Keratinocyte (primary cell): ENCODE measurements around the gene RAB3A. TPM values are rescaled to one million over a fixed set of nuclear protein-coding genes. Genes with fewer than 3 reads are reported as not detected.

Experiments
- DNase-seq: peaks from one replicate; pipeline ENCODE4 v3.0.0-alpha.2; 2011; ENCODE audit warnings: low read depth, missing footprints, low spot score
- FAIRE-seq: peaks from 2 replicates; lab custom pipeline; 2011; peaks lifted over from hg19 to GRCh38; lab: Jason Lieb, UNC
- H2AFZ ChIP-seq: 2 replicates; pipeline ENCODE4 v1.6.0; 2012; ENCODE audit warnings: low read length, control low read depth, inconsistent platforms; ENCODE audit not compliant: control insufficient read depth
- H3K27ac ChIP-seq: 2 replicates; pipeline ENCODE4 v1.5.1; 2011; ENCODE audit warnings: low read length; ENCODE audit not compliant: control insufficient read depth, insufficient read depth
- H3K27me3 ChIP-seq: 3 replicates; pipeline ENCODE4 v1.6.0; 2011; ENCODE audit warnings: low read length; ENCODE audit not compliant: control insufficient read depth, insufficient read depth; ENCODE audit errors: extremely low read depth
- H3K36me3 ChIP-seq, 2 experiments: 2 replicates in 1 of 2; 3 replicates in 1 of 2; pipeline ENCODE4 v1.5.1; 2011; ENCODE audit warnings: low read length in 2 of 2, mild to moderate bottlenecking in 1 of 2; ENCODE audit not compliant: control insufficient read depth in 2 of 2, insufficient read depth in 2 of 2; ENCODE audit errors: extremely low read depth in 1 of 2
- H3K4me1 ChIP-seq: 3 replicates; pipeline ENCODE4 v1.5.1; 2011; ENCODE audit warnings: low read length; ENCODE audit not compliant: control insufficient read depth, insufficient read depth; ENCODE audit errors: extremely low read depth
- H3K4me2 ChIP-seq: 3 replicates; pipeline ENCODE4 v1.6.0; 2011; ENCODE audit warnings: low read depth, low read length; ENCODE audit not compliant: control insufficient read depth, insufficient read depth; ENCODE audit errors: extremely low read depth
- H3K4me3 ChIP-seq, 3 experiments: fragments of 200-600 bp in 1 of 3; sonication (generic) in 1 of 3; 2 replicates in 2 of 3; 3 replicates in 1 of 3; pipeline ENCODE4 v1.5.1; 2011 to 2016; ENCODE audit warnings: low read length in 3 of 3, mild to moderate bottlenecking in 3 of 3, control low read depth in 2 of 3, inconsistent platforms in 1 of 3, low read depth in 1 of 3, mixed read lengths in 1 of 3, mixed run types in 1 of 3, moderate library complexity in 1 of 3; ENCODE audit not compliant: control insufficient read depth in 2 of 3, insufficient read depth in 2 of 3; ENCODE audit errors: extremely low read depth in 1 of 3
- H3K79me2 ChIP-seq: 2 replicates; pipeline ENCODE4 v1.6.0; 2012; ENCODE audit warnings: low read length; ENCODE audit not compliant: control insufficient read depth, insufficient read depth
- H3K9ac ChIP-seq: 3 replicates; pipeline ENCODE4 v1.6.0; 2011; ENCODE audit warnings: low read length; ENCODE audit not compliant: control insufficient read depth, insufficient read depth; ENCODE audit errors: extremely low read depth
- H3K9me1 ChIP-seq: 3 replicates; pipeline ENCODE4 v1.6.0; 2011; ENCODE audit warnings: low read length; ENCODE audit not compliant: control insufficient read depth, insufficient read depth; ENCODE audit errors: extremely low read depth
- H3K9me3 ChIP-seq: 2 replicates; pipeline ENCODE4 v1.5.1; 2012; ENCODE audit warnings: low read depth, low read length; ENCODE audit not compliant: control insufficient read depth
- H4K20me1 ChIP-seq: 3 replicates; pipeline ENCODE4 v1.6.0; 2011; ENCODE audit warnings: low read length; ENCODE audit not compliant: control insufficient read depth, insufficient read depth; ENCODE audit errors: extremely low read depth
- CTCF ChIP-seq, 3 experiments: IDR thresholded peaks in 1 of 3; conservative IDR thresholded peaks in 1 of 3; optimal IDR thresholded peaks in 1 of 3; 2 replicates in 2 of 3; 3 replicates in 1 of 3; pipeline versions ENCODE3 to v1.5.1; 2011; ENCODE audit warnings: low read length in 3 of 3, mild to moderate bottlenecking in 3 of 3, moderate library complexity in 2 of 3, control low read depth in 1 of 3, inconsistent platforms in 1 of 3; ENCODE audit not compliant: insufficient read depth in 2 of 3; ENCODE audit errors: extremely low read depth in 1 of 3
- EZH2 ChIP-seq: IDR thresholded peaks from one replicate; pipeline ENCODE4 v1.6.1; 2012; ENCODE audit warnings: inconsistent platforms, mild to moderate bottlenecking, low read length, moderate library complexity
- dilution Hi-C: fragments of 300-500 bp; cut with MboI; formaldehyde crosslinking; loops from one replicate; pipeline ENCODE4 v1.7.0; 2020; ENCODE audit warnings: low sequenced_read_pairs; ENCODE audit not compliant: extremely low pct_ligation_motif_present
- polyA plus RNA-seq, 5 experiments: library from polyadenylated mRNA; depleted of rRNA in 3 of 5; stranded (reverse) in 3 of 5; stranded (forward) in 1 of 5; unstranded in 1 of 5; fragments of >200 nt; gene quantifications; 1 replicate in 1 of 5; 2 replicates in 3 of 5; 3 replicates in 1 of 5; pipeline versions ENCODE4 v1.2.1 to v1.2.3, GENCODE V29; 2011 to 2012; ENCODE audit warnings: missing spikeins in 2 of 5, low read depth in 1 of 5, low replicate concordance in 1 of 5

RAB3A gene
- polyA plus RNA-seq, 1 donor (not counting 4 experiments of a cell fraction or from before 2014, with no cell fraction given), result 0.56 TPM

DNA sequence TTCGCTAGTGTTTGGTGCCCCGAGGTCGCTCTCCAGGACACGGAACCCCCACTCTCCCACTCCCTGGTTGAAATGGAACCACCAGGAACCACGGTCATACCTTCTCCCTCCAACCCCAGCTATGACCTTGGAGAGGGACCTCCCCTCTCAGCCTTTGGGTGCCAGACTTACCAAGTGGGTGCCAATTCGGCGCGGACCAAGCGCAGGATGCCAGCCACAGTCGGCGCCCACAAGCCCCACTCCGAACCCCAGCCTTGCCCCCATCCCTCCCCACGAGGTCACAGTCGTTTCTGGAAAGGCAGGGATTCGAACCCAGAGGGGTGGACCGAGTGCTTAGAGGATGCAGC is 21.5 kb upstream of the RAB3A start:
- peak overlapping the region; percentile 74 for H3K4me2 ChIP-seq
- H3K9ac ChIP-seq, result no peak overlapping the region
- TF ChIP-seq EZH2 (peak; percentile 70), CTCF (optimal IDR thresholded peaks at IDR 0.05 in 1 of 3, IDR thresholded peaks at IDR 0.05 in 1 of 3, conservative IDR thresholded peaks at IDR 0.05 in 1 of 3; ENCODE audit: extremely low read depth in 1 of 3, insufficient read depth in 2 of 3, low read length in 3 of 3) (no peak)
- H3K4me3 ChIP-seq, result no peak overlapping the region
- no peaks in the 10 kb centered on the region for H3K9me1 ChIP-seq
- H3K27me3 ChIP-seq, result peaks cover 25% of the 10 kb centered on the region
- DNase-seq (no peak), FAIRE-seq (no peak)
- dilution Hi-C loops, result no loop called here
- no peaks in the 10 kb centered on the region for H4K20me1 ChIP-seq
- H3K4me1 ChIP-seq, result peaks cover 7% of the 10 kb centered on the region
- no peaks in the 10 kb centered on the region for H3K9me3 ChIP-seq
- no peak overlapping the region for H2AFZ ChIP-seq
- no peak overlapping the region for H3K27ac ChIP-seq
- H3K79me2 ChIP-seq, result no peaks in the 10 kb centered on the region
- H3K36me3 ChIP-seq, result no peaks in the 10 kb centered on the region

GRCh38 chr19:18224525-18225354 is 20.9 kb upstream of the RAB3A start:
- FAIRE-seq (peak; percentile 94), DNase-seq (peak; percentile 97)
- Histone ChIP-seq H4K20me1 (no peaks in the 10 kb centered on the region), H3K9me1 (no peaks in the 10 kb centered on the region), H2AFZ (peak overlapping the region; percentile 51), H3K4me1 (peaks cover 7% of the 10 kb centered on the region), H3K79me2 (no peaks in the 10 kb centered on the region), H3K27me3 (peaks cover 31% of the 10 kb centered on the region), H3K36me3 (no peaks in the 10 kb centered on the region), H3K9me3 (no peaks in the 10 kb centered on the region), H3K4me3 (peak overlapping the region in 2 of 3 experiments; percentile 12 to 49), H3K4me2 (peak overlapping the region; percentile 74), H3K27ac (no peak overlapping the region), H3K9ac (peak overlapping the region; percentile 33)
- dilution Hi-C loops, result no loop called here
- no peak for TF ChIP-seq EZH2
- peak in 1 of 3 experiments; percentile 16 for TF ChIP-seq CTCF (optimal IDR thresholded peaks at IDR 0.05 in 1 of 3, IDR thresholded peaks at IDR 0.05 in 1 of 3, conservative IDR thresholded peaks at IDR 0.05 in 1 of 3; ENCODE audit: extremely low read depth in 1 of 3, insufficient read depth in 2 of 3, low read length in 3 of 3)
